Raji (cell line): ENCODE measurements around the gene IFFO2.

ENCODE experiments used
- POLR2A ChIP-seq: IDR thresholded peaks from 2 replicates; pipeline ENCODE4 v1.6.1; 2011; ENCODE audit warnings: low read depth, low read length, control low read depth; ENCODE audit not compliant: insufficient read depth

Gene IFFO2

DNA sequence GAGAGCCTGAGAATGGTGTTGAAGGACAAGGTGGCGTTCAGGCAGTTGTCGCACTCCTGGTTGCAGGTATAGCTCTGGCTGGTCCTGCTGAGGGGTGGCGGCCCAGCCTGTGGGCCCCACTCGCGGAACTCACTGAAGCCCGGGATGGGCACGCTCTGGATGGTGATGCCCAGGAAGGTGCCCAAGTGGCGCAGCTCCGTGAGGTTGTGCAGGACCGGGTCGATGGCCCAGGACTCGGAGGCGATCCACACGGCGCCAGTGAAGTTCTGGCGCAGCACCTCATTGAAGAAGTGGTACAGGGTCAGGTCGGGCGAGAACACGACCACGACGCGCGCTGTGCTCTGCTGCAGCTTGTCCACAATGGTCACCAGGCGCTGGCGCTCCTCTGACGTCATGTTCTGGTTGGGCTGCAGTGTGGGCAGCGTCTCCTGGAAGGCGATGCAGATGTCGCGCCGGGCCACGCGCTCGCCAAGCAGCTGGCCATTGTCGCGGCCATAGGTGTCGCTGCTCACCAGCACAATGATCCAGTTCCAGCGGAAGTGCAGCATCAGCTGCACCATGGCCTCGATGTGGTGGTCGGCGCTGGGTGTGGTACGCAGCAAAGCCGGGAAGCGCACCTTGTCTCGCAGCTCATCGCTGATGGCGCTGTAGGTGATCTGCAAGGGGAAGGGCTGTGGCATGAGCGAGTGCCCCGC is 102.0 kb downstream of the IFFO2 start:
- no peak for TF ChIP-seq POLR2A
